Dedifferentiated amniotic fluid mesenchymal stem cell (primary cell): ENCODE results near the gene ZNF616.
A peak's percentile ranks its signal among the peaks of the same experiment; 100 is the strongest.
"Not testable (repeated sequence)": the region's sequence is repeated elsewhere in the genome, so short reads cannot be mapped to it uniquely, and the experiment has no call there.

Experiments used
- DNase-seq: peaks from one replicate; pipeline ENCODE4 v3.0.0-alpha.2; 2016; ENCODE audit errors: extremely low spot score

The ZNF616 gene

GRCh38 chr19:52110780-52111179 is 29.0 kb downstream of the ZNF616 start:
- DNase-seq: no peak

GRCh38 chr19:52102782-52103181 is 37.0 kb downstream of the ZNF616 start:
- no peak for DNase-seq

- no peak for DNase-seq
These were observed 37.7 kb downstream of the ZNF616 start for GRCh38 chr19:52101866-52102562.

GRCh38 chr19:52099497-52100138 is 40.1 kb downstream of the ZNF616 start:
- no peak for DNase-seq

- DNase-seq: not testable (repeated sequence)
These were observed 43.3 kb downstream of the ZNF616 start for GRCh38 chr19:52096416-52096815.

GRCh38 chr19:52095172-52096014 is 44.3 kb downstream of the ZNF616 start, which contains the start of gene ZNF841:
TSS of gene ZNF841 (minus strand) at chr19:52095765. CDS start at chr19:52084801, 10,964 bp downstream.
- DNase-seq: peak; percentile 96

- DNase-seq: no peak
These were observed 45.1 kb downstream of the ZNF616 start for GRCh38 chr19:52094526-52095130.

- DNase-seq: no peak
These were observed 53.3 kb downstream of the ZNF616 start for GRCh38 chr19:52086481-52086880.

GRCh38 chr19:52070496-52070895 is 69.2 kb downstream of the ZNF616 start:
- no peak for DNase-seq

- DNase-seq: no peak
These were observed 70.1 kb downstream of the ZNF616 start for GRCh38 chr19:52069653-52070052.

- no peak for DNase-seq
These were observed 73.4 kb downstream of the ZNF616 start for GRCh38 chr19:52066258-52066863.

GRCh38 chr19:52065399-52065798 is 74.3 kb downstream of the ZNF616 start:
- no peak for DNase-seq
